Ishikawa (cell line): ENCODE data around the gene HMGN3.

Experiments used
- CEBPB ChIP-seq: IDR thresholded peaks from 2 replicates; pipeline ENCODE4 v1.6.1; 2012
- EGR1 ChIP-seq: IDR thresholded peaks from 2 replicates; pipeline ENCODE4 v1.6.1; 2012
- EP300 ChIP-seq: IDR thresholded peaks from 2 replicates; pipeline ENCODE4 v1.6.1; 2012; ENCODE audit warnings: borderline replicate concordance
- NFIC ChIP-seq: IDR thresholded peaks from 2 replicates; pipeline ENCODE4 v1.6.1; 2012
- RAD21 ChIP-seq: IDR thresholded peaks from 2 replicates; pipeline ENCODE4 v1.6.1; 2012; ENCODE audit warnings: low read depth
- TAF1 ChIP-seq: IDR thresholded peaks from 2 replicates; pipeline ENCODE4 v1.6.1; 2012; ENCODE audit warnings: low read depth, mild to moderate bottlenecking
- TCF12 ChIP-seq: IDR thresholded peaks from 2 replicates; pipeline ENCODE4 v1.6.1; 2012; ENCODE audit warnings: low read depth
- TEAD4 ChIP-seq: IDR thresholded peaks from 2 replicates; pipeline ENCODE4 v1.6.1; 2012
- YY1 ChIP-seq: IDR thresholded peaks from 2 replicates; pipeline ENCODE4 v1.6.1; 2012; ENCODE audit warnings: low read depth
- TF ChIP-seq, protein P1 (sequence below): IDR thresholded peaks from 2 replicates; pipeline ENCODE4 v1.6.1; 2012
- TF ChIP-seq, protein P2 (sequence below): IDR thresholded peaks from 2 replicates; pipeline ENCODE4 v1.6.1; 2012; ENCODE audit warnings: low read depth, mild to moderate bottlenecking

DNA sequence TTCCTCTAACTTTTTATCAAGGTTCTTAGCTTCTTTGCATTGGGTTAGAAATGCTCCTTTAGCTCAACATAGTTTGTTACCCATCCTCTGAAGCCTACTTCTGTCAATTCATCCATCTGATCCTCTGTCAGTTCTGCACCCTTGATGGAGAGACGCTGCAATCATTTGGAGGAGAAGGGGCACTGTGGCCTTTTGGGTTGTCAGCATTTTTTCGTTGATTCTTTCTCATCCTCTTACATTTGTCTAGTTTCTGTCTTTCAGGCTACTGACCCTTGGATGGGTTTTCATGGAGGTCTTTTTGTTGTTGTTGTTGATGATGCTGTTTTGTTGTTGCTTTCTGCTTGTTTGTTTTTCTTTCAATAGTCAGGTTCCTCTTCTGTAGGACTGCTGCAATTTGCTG is 26.3 kb upstream of the HMGN3 start:
- no peak for TF ChIP-seq RAD21
- no peak for TF ChIP-seq CEBPB
- no peak for TF ChIP-seq YY1
- TF ChIP-seq TCF12 = no peak
- TF ChIP-seq, protein P1, sequence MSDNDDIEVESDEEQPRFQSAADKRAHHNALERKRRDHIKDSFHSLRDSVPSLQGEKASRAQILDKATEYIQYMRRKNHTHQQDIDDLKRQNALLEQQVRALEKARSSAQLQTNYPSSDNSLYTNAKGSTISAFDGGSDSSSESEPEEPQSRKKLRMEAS = no peak
- TF ChIP-seq, protein P2, sequence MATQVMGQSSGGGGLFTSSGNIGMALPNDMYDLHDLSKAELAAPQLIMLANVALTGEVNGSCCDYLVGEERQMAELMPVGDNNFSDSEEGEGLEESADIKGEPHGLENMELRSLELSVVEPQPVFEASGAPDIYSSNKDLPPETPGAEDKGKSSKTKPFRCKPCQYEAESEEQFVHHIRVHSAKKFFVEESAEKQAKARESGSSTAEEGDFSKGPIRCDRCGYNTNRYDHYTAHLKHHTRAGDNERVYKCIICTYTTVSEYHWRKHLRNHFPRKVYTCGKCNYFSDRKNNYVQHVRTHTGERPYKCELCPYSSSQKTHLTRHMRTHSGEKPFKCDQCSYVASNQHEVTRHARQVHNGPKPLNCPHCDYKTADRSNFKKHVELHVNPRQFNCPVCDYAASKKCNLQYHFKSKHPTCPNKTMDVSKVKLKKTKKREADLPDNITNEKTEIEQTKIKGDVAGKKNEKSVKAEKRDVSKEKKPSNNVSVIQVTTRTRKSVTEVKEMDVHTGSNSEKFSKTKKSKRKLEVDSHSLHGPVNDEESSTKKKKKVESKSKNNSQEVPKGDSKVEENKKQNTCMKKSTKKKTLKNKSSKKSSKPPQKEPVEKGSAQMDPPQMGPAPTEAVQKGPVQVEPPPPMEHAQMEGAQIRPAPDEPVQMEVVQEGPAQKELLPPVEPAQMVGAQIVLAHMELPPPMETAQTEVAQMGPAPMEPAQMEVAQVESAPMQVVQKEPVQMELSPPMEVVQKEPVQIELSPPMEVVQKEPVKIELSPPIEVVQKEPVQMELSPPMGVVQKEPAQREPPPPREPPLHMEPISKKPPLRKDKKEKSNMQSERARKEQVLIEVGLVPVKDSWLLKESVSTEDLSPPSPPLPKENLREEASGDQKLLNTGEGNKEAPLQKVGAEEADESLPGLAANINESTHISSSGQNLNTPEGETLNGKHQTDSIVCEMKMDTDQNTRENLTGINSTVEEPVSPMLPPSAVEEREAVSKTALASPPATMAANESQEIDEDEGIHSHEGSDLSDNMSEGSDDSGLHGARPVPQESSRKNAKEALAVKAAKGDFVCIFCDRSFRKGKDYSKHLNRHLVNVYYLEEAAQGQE = no peak
- no peak for TF ChIP-seq EP300
- no peak for TF ChIP-seq TAF1
- TF ChIP-seq TEAD4 = no peak
- TF ChIP-seq NFIC = no peak
- no peak for TF ChIP-seq EGR1
